Endothelial cell of umbilical vein (primary cell): ENCODE data around the gene RNFT2. TPM values are rescaled to one million over a fixed set of nuclear protein-coding genes. Genes with fewer than 3 reads are reported as not detected.

Experiments
- BruUV-seq: library from RNA; stranded (reverse); fragments of 400-500 nt; replicated peaks from 2 replicates; lab custom pipeline; 2021; lab: Mats Ljungman, UMichigan
- CTCF ChIA-PET: fragments of 300-600, 350-600 bp; sonication (Branson Sonifier 250); formaldehyde crosslinking; loops from one replicate; lab custom pipeline; 2021; ENCODE audit warnings: antibody characterized with exemption, inconsistent platforms; lab: Charles Lee
- POLR2A ChIA-PET: fragments of 300-600, 350-600 bp; sonication (Branson Sonifier 250); formaldehyde crosslinking; loops from one replicate; lab custom pipeline; 2021; ENCODE audit warnings: antibody characterized with exemption, inconsistent platforms; lab: Charles Lee
- DNase-seq: peaks from one replicate; pipeline ENCODE4 v3.0.0-alpha.2; 2011; ENCODE audit warnings: low read depth, low spot score
- FAIRE-seq: peaks from 2 replicates; lab custom pipeline; 2011; peaks lifted over from hg19 to GRCh38; lab: Jason Lieb, UNC
- H2AFZ ChIP-seq: 2 replicates; pipeline ENCODE4 v1.6.0; 2012; ENCODE audit warnings: low read depth, low read length, control low read depth, inconsistent platforms
- H3K27ac ChIP-seq: 2 replicates; pipeline ENCODE4 v1.5.1; 2011; ENCODE audit warnings: low read depth, mild to moderate bottlenecking, control low read depth, low read length, moderate library complexity; ENCODE audit not compliant: insufficient read depth
- H3K27me3 ChIP-seq, 2 experiments: 2 replicates each; pipeline versions ENCODE4 v1.6.0 to v1.6.1; 2011; ENCODE audit warnings: low read length in 2 of 2, mixed read lengths in 1 of 2; ENCODE audit not compliant: control insufficient read depth in 2 of 2, insufficient read depth in 2 of 2
- H3K36me3 ChIP-seq, 2 experiments: 2 replicates in 1 of 2; 3 replicates in 1 of 2; pipeline ENCODE4 v1.5.1; 2011; ENCODE audit warnings: low read length in 2 of 2, mild to moderate bottlenecking in 1 of 2, moderate library complexity in 1 of 2; ENCODE audit not compliant: control insufficient read depth in 2 of 2, insufficient read depth in 2 of 2; ENCODE audit errors: extremely low read depth in 1 of 2
- H3K4me1 ChIP-seq: 3 replicates; pipeline ENCODE4 v1.5.1; 2011; ENCODE audit warnings: mild to moderate bottlenecking, low read length; ENCODE audit not compliant: control insufficient read depth, insufficient read depth; ENCODE audit errors: extremely low read depth
- H3K4me2 ChIP-seq: 2 replicates; pipeline ENCODE4 v1.6.1; 2011; ENCODE audit warnings: low read length, control low read depth, mixed read lengths; ENCODE audit not compliant: insufficient read depth
- H3K4me3 ChIP-seq, 3 experiments: fragments of 200-600 bp in 1 of 3; sonication (generic), shearing (Covaris generic) in 1 of 3; replicated peaks in 1 of 3; 2 replicates each; pipeline ENCODE4 v1.5.1; 2011 to 2016; ENCODE audit warnings: control low read depth in 3 of 3, low read length in 3 of 3, mild to moderate bottlenecking in 2 of 3, inconsistent platforms in 1 of 3, low read depth in 1 of 3, moderate library complexity in 1 of 3; ENCODE audit not compliant: insufficient read depth in 1 of 3
- H3K79me2 ChIP-seq: 2 replicates; pipeline ENCODE4 v1.6.0; 2012; ENCODE audit warnings: low read length, inconsistent platforms; ENCODE audit not compliant: control insufficient read depth, insufficient read depth
- H3K9ac ChIP-seq: replicated peaks from 2 replicates; pipeline ENCODE3; 2011; ENCODE audit warnings: low read length, control low read depth; ENCODE audit not compliant: insufficient read depth; ENCODE audit errors: extremely low read depth
- H3K9me1 ChIP-seq: replicated peaks from 3 replicates; pipeline ENCODE4 v1.6.0; 2011; ENCODE audit warnings: mild to moderate bottlenecking, low read length; ENCODE audit not compliant: control insufficient read depth, insufficient read depth; ENCODE audit errors: extremely low read depth
- H3K9me3 ChIP-seq: replicated peaks from 2 replicates; pipeline ENCODE4 v1.5.1; 2012; ENCODE audit warnings: low read length, inconsistent platforms; ENCODE audit not compliant: control insufficient read depth, insufficient read depth
- H4K20me1 ChIP-seq: replicated peaks from 2 replicates; pipeline ENCODE3; 2011; ENCODE audit warnings: mild to moderate bottlenecking, low read length; ENCODE audit not compliant: control insufficient read depth, insufficient read depth; ENCODE audit errors: extremely low read depth
- CTCF ChIP-seq, 2 donors: IDR thresholded peaks; 1 replicate in 1 of 2; 2 replicates in 1 of 2; pipeline ENCODE4 v1.5.1; 2011; ENCODE audit warnings: low read length in 2 of 2, mild to moderate bottlenecking in 2 of 2, moderate library complexity in 2 of 2, control low read depth in 1 of 2, inconsistent platforms in 1 of 2, low read depth in 1 of 2; ENCODE audit not compliant: insufficient read depth in 1 of 2; ENCODE audit errors: extremely low read depth in 1 of 2
- EZH2 ChIP-seq: IDR thresholded peaks from 2 replicates; pipeline ENCODE4 v1.6.1; 2012; ENCODE audit warnings: borderline replicate concordance, low read depth, mild to moderate bottlenecking, moderate library complexity, low read length, inconsistent platforms; ENCODE audit not compliant: severe bottlenecking
- FOS ChIP-seq: IDR thresholded peaks from 2 replicates; pipeline ENCODE4 v1.6.1; 2011; ENCODE audit warnings: mild to moderate bottlenecking, low read length, moderate library complexity, borderline replicate concordance; ENCODE audit not compliant: insufficient read depth
- GATA2 ChIP-seq: IDR thresholded peaks from 2 replicates; pipeline ENCODE4 v1.7.0; 2011; ENCODE audit warnings: low read depth, mild to moderate bottlenecking, moderate library complexity, mixed read lengths, low read length; ENCODE audit not compliant: insufficient read length, insufficient read depth
- JUN ChIP-seq: IDR thresholded peaks from 2 replicates; pipeline ENCODE4 v1.6.1; 2011; ENCODE audit warnings: borderline replicate concordance, low read depth; ENCODE audit not compliant: insufficient read length, insufficient read depth
- MYC ChIP-seq: IDR thresholded peaks from one replicate; pipeline ENCODE4 v1.6.1; 2011; ENCODE audit warnings: mild to moderate bottlenecking, low read depth, low read length
- POLR2A ChIP-seq: IDR thresholded peaks from 2 replicates; pipeline ENCODE4 v1.6.1; 2012; ENCODE audit warnings: low read depth, mild to moderate bottlenecking, control low read depth, low read length
- POLR2AphosphoS5 ChIP-seq: IDR thresholded peaks from 2 replicates; pipeline ENCODE4 v1.6.1; 2012; ENCODE audit warnings: low read depth, mild to moderate bottlenecking, control low read depth, low read length, moderate library complexity; ENCODE audit not compliant: insufficient read depth
- dilution Hi-C: fragments of 300-500 bp; cut with MboI; formaldehyde crosslinking; loops from one replicate; pipeline ENCODE4 v1.15.0; 2019; ENCODE audit warnings: low sequenced_read_pairs; ENCODE audit not compliant: extremely low pct_ligation_motif_present
- intact Hi-C: fragments of 100-400 bp; cut with micrococcal nuclease; formaldehyde crosslinking; loops from one replicate; pipeline ENCODE4 v1.10.0; 2022
- polyA plus RNA-seq, 4 experiments: library from polyadenylated mRNA; depleted of rRNA in 3 of 4; stranded (reverse) in 3 of 4; unstranded in 1 of 4; fragments of >200 nt; gene quantifications; 2 replicates each; pipeline versions ENCODE4 v1.2.1 to v1.2.3, GENCODE V29; 2011 to 2012; ENCODE audit warnings: missing spikeins in 1 of 4
- total RNA-seq: library from RNA; stranded (reverse); gene quantifications from 2 replicates; pipeline ENCODE4 v1.2.3, GENCODE V29; 2021
- TF ChIP-seq, protein P1 (sequence below): IDR thresholded peaks from 2 replicates; pipeline ENCODE4 v1.6.1; 2011; ENCODE audit not compliant: insufficient read depth, insufficient read length

The RNFT2 gene
- total and polyA plus RNA-seq, 2 donors (not counting 3 experiments of a cell fraction or from before 2014, with no cell fraction given) = 1.4 to 6.6 TPM

GRCh38 chr12:116734156-116734768 is 3.9 kb upstream of the RNFT2 start:
- Histone ChIP-seq H3K4me1 (peaks cover 10% of the 10 kb centered on the region), H3K9me3 (no peaks in the 10 kb centered on the region), H3K9ac (no peak overlapping the region), H3K9me1 (no peaks in the 10 kb centered on the region), H4K20me1 (no peaks in the 10 kb centered on the region), H3K4me3 (no peak overlapping the region), H3K79me2 (peaks cover 37% of the 10 kb centered on the region), H3K27me3 (no peaks in the 10 kb centered on the region), H3K36me3 (peaks cover 0 to 2% of the 10 kb centered on the region in 2 experiments), H3K27ac (no peak overlapping the region), H3K4me2 (no peak overlapping the region), H2AFZ (no peak overlapping the region)
- intact Hi-C loops = loop anchor here (10.0 kb wide), 1 partner anchor 281 kb away; no protein-coding TSS in a partner anchor
- CTCF ChIA-PET = interaction anchor here (1.0 kb wide), 1 partner anchor 25 kb away, joined by 7 read pairs; no protein-coding TSS in a partner anchor
- no peak for DNase-seq
- no peak for TF ChIP-seq FOS
- TF ChIP-seq GATA2 = no peak
- no peak for TF ChIP-seq POLR2A
- TF ChIP-seq CTCF (IDR thresholded peaks at IDR 0.05; ENCODE audit: extremely low read depth in 1 of 2, insufficient read depth in 1 of 2, low read depth in 1 of 2, low read length in 2 of 2) = no peak
- no peak for TF ChIP-seq JUN
- TF ChIP-seq, protein P1, sequence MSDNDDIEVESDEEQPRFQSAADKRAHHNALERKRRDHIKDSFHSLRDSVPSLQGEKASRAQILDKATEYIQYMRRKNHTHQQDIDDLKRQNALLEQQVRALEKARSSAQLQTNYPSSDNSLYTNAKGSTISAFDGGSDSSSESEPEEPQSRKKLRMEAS = no peak
- no peak for TF ChIP-seq POLR2AphosphoS5
- TF ChIP-seq MYC = no peak
- no peak for TF ChIP-seq EZH2
- dilution Hi-C loops = no loop called here
- no TSS peak for BruUV-seq
- POLR2A ChIA-PET = no interaction called here
- FAIRE-seq = no peak
